T-cell (primary cell): ENCODE results near the gene GOT2. TPM values are rescaled to one million over a fixed set of nuclear protein-coding genes. Genes with fewer than 3 reads are reported as not detected.
A peak's percentile ranks its signal among the peaks of the same experiment; 100 is the strongest.
"Not testable (repeated sequence)": the region's sequence is repeated elsewhere in the genome, so short reads cannot be mapped to it uniquely, and the experiment has no call there.

ENCODE experiments used
- ATAC-seq, 4 experiments: fragments of 200-7000 bp in 3 of 4; fragments of 150-1000 bp in 1 of 4; cut with Tn5 transposase; replicated peaks in 1 of 4; 1 replicate in 3 of 4; 2 replicates in 1 of 4; pipeline ENCODE4 v1.10.0; 2021; ENCODE audit warnings: moderate library complexity in 3 of 4, mild to moderate bottlenecking in 2 of 4, moderate number of reproducible peaks in 1 of 4
- CTCF ChIA-PET, 2 donors: fragments of 300-600 bp; sonication (Branson Sonifier 250); formaldehyde crosslinking; loops; one replicate each; lab custom pipeline; 2022; ENCODE audit warnings: antibody characterized with exemption in 2 of 2; lab: Charles Lee
- POLR2A ChIA-PET, 2 donors: fragments of 300-600 bp; sonication (Branson Sonifier 250); formaldehyde crosslinking; loops; one replicate each; lab custom pipeline; 2022; ENCODE audit warnings: antibody characterized with exemption in 2 of 2; lab: Charles Lee
- DNase-seq, 35 experiments: peaks; one replicate each; pipeline versions ENCODE4 v3.0.0 to v3.0.0-alpha.2; 2013 to 2023
- H3K27ac ChIP-seq: one replicate; pipeline ENCODE4 v1.5.1; 2013; ENCODE audit warnings: low read length
- H3K27me3 ChIP-seq, 2 experiments: replicated peaks in 1 of 2; 1 replicate in 1 of 2; 2 replicates in 1 of 2; pipeline versions ENCODE4 v1.6.1 to v1.7.0; 2013; ENCODE audit warnings: low read length in 1 of 2, mixed read lengths in 1 of 2; ENCODE audit not compliant: control insufficient read depth in 2 of 2, insufficient read depth in 2 of 2; ENCODE audit errors: extremely low read depth in 1 of 2
- H3K36me3 ChIP-seq, 2 donors: 1 replicate in 1 of 2; 2 replicates in 1 of 2; pipeline versions ENCODE4 v1.6.1 to v1.7.0; 2013; ENCODE audit warnings: low read length in 1 of 2; ENCODE audit not compliant: control insufficient read depth in 2 of 2, insufficient read depth in 1 of 2; ENCODE audit errors: extremely low read depth in 1 of 2
- H3K4me1 ChIP-seq, 2 experiments: 1 replicate in 1 of 2; 2 replicates in 1 of 2; pipeline versions ENCODE4 v1.6.1 to v1.7.0; 2013; ENCODE audit warnings: low read length in 2 of 2, mixed read lengths in 1 of 2; ENCODE audit not compliant: insufficient read depth in 2 of 2, control insufficient read depth in 1 of 2; ENCODE audit errors: extremely low read depth in 1 of 2
- H3K4me3 ChIP-seq, 2 donors: 1 replicate in 1 of 2; 2 replicates in 1 of 2; pipeline versions ENCODE4 v1.5.1 to v1.7.0; 2013; ENCODE audit warnings: mild to moderate bottlenecking in 2 of 2, low read length in 1 of 2, moderate library complexity in 1 of 2; ENCODE audit not compliant: control insufficient read depth in 1 of 2; ENCODE audit errors: extremely low read depth in 1 of 2
- H3K9me3 ChIP-seq: 2 replicates; pipeline ENCODE4 v1.7.0; 2013
- H3K27ac Mint-ChIP-seq, 2 donors: one replicate each; pipeline ENCODE4 v1.8.0; 2020 to 2021; ENCODE audit warnings: mild to moderate bottlenecking in 2 of 2, mixed read lengths in 2 of 2
- H3K27me3 Mint-ChIP-seq, 2 donors: one replicate each; pipeline ENCODE4 v1.8.0; 2021 to 2022; ENCODE audit warnings: mixed read lengths in 2 of 2
- H3K36me3 Mint-ChIP-seq: one replicate; pipeline ENCODE4 v1.8.0; 2021; ENCODE audit warnings: mixed read lengths
- H3K4me1 Mint-ChIP-seq, 3 donors: one replicate each; pipeline ENCODE4 v1.8.0; 2020 to 2022; ENCODE audit warnings: mixed read lengths in 3 of 3, mild to moderate bottlenecking in 1 of 3
- H3K4me3 Mint-ChIP-seq, 3 donors: one replicate each; pipeline ENCODE4 v1.8.0; 2020 to 2022; ENCODE audit warnings: mild to moderate bottlenecking in 3 of 3, mixed read lengths in 3 of 3, moderate library complexity in 3 of 3
- H3K9me3 Mint-ChIP-seq, 3 donors: one replicate each; pipeline ENCODE4 v1.8.0; 2020 to 2022; ENCODE audit warnings: mixed read lengths in 3 of 3
- WGBS: methylation state at CpG from one replicate; pipeline ENCODE4 v1.1.5; 2013; ENCODE audit warnings: missing lambda C conversion rate; ENCODE audit not compliant: insufficient coverage; 5-methylcytosine and 5-hydroxymethylcytosine counted together
- total RNA-seq, 35 experiments: library from RNA in 6 of 35; stranded (reverse) in 6 of 35; fragments of 120-200 nt in 1 of 35; gene quantifications; one replicate each; pipeline versions ENCODE4 v1.2.1 to v1.2.4 and lab custom pipeline; 2013 to 2026

GOT2 gene
- total RNA-seq, 5 donors from 2014 or later (not counting 1 experiment from before 2014, with no cell fraction given): 29.2 to 43.4 (median 42.0) TPM

- no peak for ATAC-seq
- Mint-ChIP-seq H3K9me3 (no peaks in the 10 kb centered on the region), H3K4me3 (peak overlapping the region in 1 of 3 donors; percentile 39), H3K27me3 (no peaks in the 10 kb centered on the region), H3K4me1 (peaks cover 4 to 6% (median 4%) of the 10 kb centered on the region in 3 donors), H3K27ac (peak overlapping the region in 1 of 2 donors; percentile 1), H3K36me3 (peaks cover under 1% of the 10 kb centered on the region)
- H3K36me3 ChIP-seq: no peaks in the 10 kb centered on the region
- H3K27ac ChIP-seq: no peak overlapping the region
- no peak overlapping the region for H3K4me3 ChIP-seq
- no peaks in the 10 kb centered on the region for H3K4me1 ChIP-seq
- ChIA-PET POLR2A (interaction anchor here in 1 of 2 donors (0.6 kb wide), 1 partner anchor 14 kb away, joined by 3 read pairs; no protein-coding TSS in a partner anchor), CTCF (no interaction called here)
- no peak for DNase-seq
- no peaks in the 10 kb centered on the region for H3K9me3 ChIP-seq
- 29% methylated on average over 1 of the region's 4 CpGs for WGBS
- no peaks in the 10 kb centered on the region for H3K27me3 ChIP-seq
Measured at GRCh38 chr16:58699151-58699550, 35.0 kb downstream of the GOT2 start.

GRCh38 chr16:58695368-58695767 lies 38.7 kb downstream of the GOT2 start:
- Histone ChIP-seq H3K36me3 (no peaks in the 10 kb centered on the region), H3K4me1 (no peaks in the 10 kb centered on the region), H3K27ac (no peak overlapping the region), H3K4me3 (no peak overlapping the region), H3K9me3 (no peaks in the 10 kb centered on the region), H3K27me3 (no peaks in the 10 kb centered on the region)
- H3K27me3 Mint-ChIP-seq: no peaks in the 10 kb centered on the region
- ATAC-seq: no peak
- no peak overlapping the region for H3K27ac Mint-ChIP-seq
- H3K4me3 Mint-ChIP-seq: no peak overlapping the region
- WGBS: no CpG with 5 or more reads among the region's 1 CpG
- ChIA-PET POLR2A (no interaction called here), CTCF (no interaction called here)
- peaks cover 6% of the 10 kb centered on the region for H3K36me3 Mint-ChIP-seq
- H3K4me1 Mint-ChIP-seq: peaks cover 4 to 6% (median 4%) of the 10 kb centered on the region in 3 donors
- no peak for DNase-seq
- H3K9me3 Mint-ChIP-seq: peaks cover 2 to 8% (median 4%) of the 10 kb centered on the region in 3 donors

GRCh38 chr16:58692450-58692849 lies 41.7 kb downstream of the GOT2 start:
- Mint-ChIP-seq H3K36me3 (peaks cover 6% of the 10 kb centered on the region), H3K4me1 (no peaks in the 10 kb centered on the region), H3K27me3 (no peaks in the 10 kb centered on the region), H3K27ac (no peak overlapping the region), H3K4me3 (no peak overlapping the region), H3K9me3 (peaks cover 2 to 8% (median 4%) of the 10 kb centered on the region in 3 donors)
- no peak for ATAC-seq
- CTCF ChIA-PET: no interaction called here
- H3K36me3 ChIP-seq: no peaks in the 10 kb centered on the region
- POLR2A ChIA-PET: no interaction called here
- peaks cover 0 to 3% of the 10 kb centered on the region in 2 experiments for H3K27me3 ChIP-seq
- DNase-seq: no peak
- no peak overlapping the region for H3K27ac ChIP-seq
- WGBS: no CpG with 5 or more reads among the region's 1 CpG
- no peaks in the 10 kb centered on the region for H3K9me3 ChIP-seq
- no peaks in the 10 kb centered on the region for H3K4me1 ChIP-seq
- no peak overlapping the region for H3K4me3 ChIP-seq

- H3K36me3 Mint-ChIP-seq, ATAC-seq, H3K27ac ChIP-seq, H3K27ac Mint-ChIP-seq, H3K9me3 ChIP-seq, DNase-seq, H3K27me3 Mint-ChIP-seq, POLR2A ChIA-PET, H3K4me3 ChIP-seq, H3K36me3 ChIP-seq, H3K9me3 Mint-ChIP-seq, H3K27me3 ChIP-seq: not testable (repeated sequence)
- CTCF ChIA-PET: interaction anchor here in 1 of 2 donors (0.7 kb wide), 1 partner anchor 69 kb away, joined by 3 read pairs; no protein-coding TSS in a partner anchor
- no CpG with 5 or more reads among the region's 8 CpGs for WGBS
- H3K4me1 ChIP-seq: peaks cover 5 to 22% of the 10 kb centered on the region in 2 experiments
- Mint-ChIP-seq H3K4me3 (peak overlapping the region in 1 of 3 donors; percentile 5), H3K4me1 (peaks cover 13 to 21% (median 19%) of the 10 kb centered on the region in 3 donors)
Measured at GRCh38 chr16:58686985-58687706, 47.0 kb downstream of the GOT2 start.

- POLR2A ChIA-PET: no interaction called here
Measured at GRCh38 chr16:58685084-58685449, 49.0 kb downstream of the GOT2 start.

GRCh38 chr16:58684354-58685083 lies 49.6 kb downstream of the GOT2 start, which contains the start of gene SLC38A7:
Gene SLC38A7 (minus strand): TSS chr16:58684770. CDS start chr16:58680126, 4,644 bp downstream.
- ChIA-PET POLR2A (no interaction called here), CTCF (interaction anchor here in 1 of 2 donors (0.6 to 0.9 kb wide), 2 partner anchors 72 to 555 kb away, joined by 3 read pairs; partner anchors contain the start of gene CFAP20)
- H3K27me3 Mint-ChIP-seq: no peaks in the 10 kb centered on the region
- WGBS: 11% methylated on average over 40 of the region's 41 CpGs
- peak; percentile 29 to 78 (median 61) for DNase-seq
- peaks cover 5 to 22% of the 10 kb centered on the region in 2 experiments for H3K4me1 ChIP-seq
- H3K36me3 ChIP-seq: no peaks in the 10 kb centered on the region
- peak within 1 kb of the TSS; percentile 81 to 86 for H3K4me3 ChIP-seq
- no peaks in the 10 kb centered on the region for H3K9me3 ChIP-seq
- ATAC-seq: peak; percentile 92 to 99 (median 94)
- H3K27me3 ChIP-seq: no peaks in the 10 kb centered on the region
- H3K4me3 Mint-ChIP-seq: peak within 1 kb of the TSS; percentile 85 to 92 (median 91)
- peak within 1 kb of the TSS; percentile 18 for H3K27ac ChIP-seq
- H3K36me3 Mint-ChIP-seq: peaks cover 4% of the 10 kb centered on the region
- peak within 1 kb of the TSS; percentile 49 to 79 for H3K27ac Mint-ChIP-seq
- peaks cover 13 to 21% (median 19%) of the 10 kb centered on the region in 3 donors for H3K4me1 Mint-ChIP-seq
- H3K9me3 Mint-ChIP-seq: no peaks in the 10 kb centered on the region

More at GRCh38 chr16:58685084-58685449, 49.0 kb downstream of the GOT2 start:
- Mint-ChIP-seq H3K36me3 (peaks cover 4% of the 10 kb centered on the region), H3K27me3 (no peaks in the 10 kb centered on the region), H3K9me3 (no peaks in the 10 kb centered on the region), H3K4me1 (peaks cover 13 to 21% (median 19%) of the 10 kb centered on the region in 3 donors), H3K4me3 (peak overlapping the region; percentile 85 to 92 (median 91)), H3K27ac (peak overlapping the region; percentile 49 to 79)
- ATAC-seq (no peak), DNase-seq (no peak)
- 94% methylated on average over 4 of the region's 6 CpGs for WGBS
- Histone ChIP-seq H3K4me3 (peak overlapping the region; percentile 81 to 86), H3K9me3 (no peaks in the 10 kb centered on the region), H3K27me3 (peaks cover 0 to 2% of the 10 kb centered on the region in 2 experiments), H3K36me3 (no peaks in the 10 kb centered on the region), H3K27ac (no peak overlapping the region), H3K4me1 (peaks cover 5 to 22% of the 10 kb centered on the region in 2 experiments)
- CTCF ChIA-PET: interaction anchor here in 1 of 2 donors (0.6 to 0.9 kb wide), 2 partner anchors 71 to 556 kb away, joined by 3 read pairs; partner anchors contain the start of gene CFAP20
